GM12878 (cell line): ENCODE measurements around the gene MAPK1. TPM values are rescaled to one million over a fixed set of nuclear protein-coding genes. Genes with fewer than 3 reads are reported as not detected.

Experiments
- ATAC-seq: fragments of 200-7000 bp; cut with Tn5 transposase; 3 replicates; pipeline ENCODE4 v1.9.1; 2020; ENCODE audit warnings: mild to moderate bottlenecking, moderate library complexity
- Bru-seq: library from RNA; stranded (reverse); fragments of 400-500 nt; gene quantifications from one replicate; lab custom pipeline; 2021; lab: Mats Ljungman, UMichigan
- BruChase-seq, 2 experiments: library from RNA; stranded (reverse); fragments of 400-500 nt; gene quantifications; one replicate each; lab custom pipeline; 2021; lab: Mats Ljungman, UMichigan
- BruUV-seq: library from RNA; stranded (reverse); fragments of 400-500 nt; replicated peaks from 2 replicates; lab custom pipeline; 2021; lab: Mats Ljungman, UMichigan
- CTCF ChIA-PET: fragments of 300-600 bp; sonication (Branson Sonifier 250); formaldehyde crosslinking; extraction: SDS; loops from one replicate; lab custom pipeline; 2021; ENCODE audit warnings: inconsistent platforms; lab: Yijun Ruan, JAX
- POLR2A ChIA-PET: fragments of 350-600 bp; formaldehyde crosslinking; extraction: SDS; loops from one replicate; lab custom pipeline; 2021; ENCODE audit warnings: inconsistent platforms; lab: Charles Lee
- RAD21 ChIA-PET: fragments of 300-600 bp; sonication (Branson Sonifier 250); formaldehyde crosslinking; loops from one replicate; lab custom pipeline; 2023; ENCODE audit warnings: antibody characterized with exemption; ENCODE audit not compliant: unreplicated experiment; lab: Charles Lee
- SMC1A ChIA-PET: fragments of 300-600 bp; sonication (Branson Sonifier 250); formaldehyde crosslinking; loops from one replicate; lab custom pipeline; 2023; ENCODE audit not compliant: unreplicated experiment, uncharacterized antibody; lab: Charles Lee
- DNase-seq: peaks from one replicate; pipeline ENCODE4 v3.0.0-alpha.2; 2011; ENCODE audit warnings: low read depth, low spot score
- FAIRE-seq: peaks from 3 replicates; lab custom pipeline; 2011; peaks lifted over from hg19 to GRCh38; lab: Jason Lieb, UNC
- H2AFZ ChIP-seq: 2 replicates; pipeline ENCODE4 v1.6.0; 2011; ENCODE audit warnings: low read depth, low read length, control low read depth; ENCODE audit not compliant: control insufficient read depth
- H3K27ac ChIP-seq: 2 replicates; pipeline ENCODE4 v1.5.1; 2011; ENCODE audit warnings: control low read depth; ENCODE audit not compliant: control insufficient read depth, insufficient read depth
- H3K27me3 ChIP-seq, 2 experiments: replicated peaks in 1 of 2; 2 replicates each; pipeline versions ENCODE4 v1.6.0 to v1.6.1; 2011; ENCODE audit warnings: low read length in 1 of 2; ENCODE audit not compliant: control insufficient read depth in 2 of 2, insufficient read depth in 2 of 2
- H3K36me3 ChIP-seq, 2 experiments: 2 replicates each; pipeline ENCODE4 v1.5.1; 2011; ENCODE audit warnings: low read length in 1 of 2; ENCODE audit not compliant: control insufficient read depth in 2 of 2, insufficient read depth in 2 of 2
- H3K4me1 ChIP-seq: 2 replicates; pipeline ENCODE4 v1.6.1; 2011; ENCODE audit warnings: mild to moderate bottlenecking, low read length, moderate library complexity, mixed read lengths; ENCODE audit not compliant: control insufficient read depth, insufficient read depth
- H3K4me2 ChIP-seq: 2 replicates; pipeline ENCODE4 v1.6.0; 2011; ENCODE audit warnings: control low read depth; ENCODE audit not compliant: control insufficient read depth, insufficient read depth
- H3K4me3 ChIP-seq: fragments of 200-600 bp; sonication (generic); 2 replicates; pipeline ENCODE4 v1.5.1; 2016
- H3K79me2 ChIP-seq: 2 replicates; pipeline ENCODE4 v1.6.0; 2011; ENCODE audit warnings: low read length; ENCODE audit not compliant: control insufficient read depth, insufficient read depth
- H3K9ac ChIP-seq: 2 replicates; pipeline ENCODE4 v1.8.0; 2011; ENCODE audit warnings: low read length, control low read depth, mixed read lengths; ENCODE audit not compliant: control insufficient read depth, insufficient read depth
- H3K9me3 ChIP-seq: replicated peaks from 3 replicates; pipeline ENCODE4 v1.5.1; 2011; ENCODE audit warnings: mild to moderate bottlenecking, low read length; ENCODE audit not compliant: control insufficient read depth, insufficient read depth
- H4K20me1 ChIP-seq: 2 replicates; pipeline ENCODE4 v1.6.0; 2011; ENCODE audit not compliant: control insufficient read depth, insufficient read depth
- BCL11A ChIP-seq: IDR thresholded peaks from 2 replicates; pipeline ENCODE4 v1.6.1; 2011; ENCODE audit warnings: low read depth, low read length
- CREM ChIP-seq: IDR thresholded peaks from 2 replicates; pipeline ENCODE4 v1.6.1; 2014; ENCODE audit warnings: antibody characterized with exemption, low read depth
- ETV6 ChIP-seq, 2 experiments: fragments of 450-650 bp in 1 of 2; IDR thresholded peaks in 1 of 2; conservative IDR thresholded peaks in 1 of 2; 2 replicates each; pipeline ENCODE4 v1.6.1; 2014; ENCODE audit warnings: antibody characterized with exemption in 1 of 2, borderline replicate concordance in 1 of 2, low read depth in 1 of 2, mild to moderate bottlenecking in 1 of 2, moderate library complexity in 1 of 2
- GABPA ChIP-seq: IDR thresholded peaks from 2 replicates; pipeline ENCODE4 v1.6.1; 2014; ENCODE audit warnings: antibody characterized with exemption, low read depth, mild to moderate bottlenecking, inconsistent platforms
- KLF5 ChIP-seq: fragments of 450-650 bp; IDR thresholded peaks from 2 replicates; pipeline ENCODE4 v1.6.1; 2014; ENCODE audit warnings: mild to moderate bottlenecking; ENCODE audit not compliant: partially characterized antibody
- NR2F1 ChIP-seq: fragments of 450-650 bp; conservative IDR thresholded peaks from 2 replicates; pipeline ENCODE4 v1.6.1; 2017; ENCODE audit warnings: mild to moderate bottlenecking
- RAD51 ChIP-seq: fragments of 450-650 bp; IDR thresholded peaks from 2 replicates; pipeline ENCODE4 v1.6.1; 2016; ENCODE audit warnings: moderate library complexity, mild to moderate bottlenecking, inconsistent platforms
- SIX5 ChIP-seq: IDR thresholded peaks from 2 replicates; pipeline ENCODE4 v1.6.1; 2011; ENCODE audit warnings: mild to moderate bottlenecking, low read depth, low read length, moderate library complexity; ENCODE audit not compliant: severe bottlenecking
- SMARCA5 ChIP-seq: fragments of 450-650 bp; IDR thresholded peaks from 2 replicates; pipeline ENCODE4 v1.6.1; 2017; ENCODE audit warnings: mild to moderate bottlenecking
- ZNF687 ChIP-seq: fragments of 450-650 bp; IDR thresholded peaks from 2 replicates; pipeline ENCODE4 v1.6.1; 2017; ENCODE audit warnings: mild to moderate bottlenecking, moderate library complexity
- WGBS: methylation state at CpG from one replicate; pipeline ENCODE4 v1.1.6; 2016; ENCODE audit warnings: low lambda C conversion rate; ENCODE audit not compliant: insufficient replicate concordance, insufficient coverage; ENCODE audit errors: missing lambda C conversion rate; 5-methylcytosine and 5-hydroxymethylcytosine counted together
- in situ Hi-C: fragments of 300-500 bp; cut with MboI; formaldehyde crosslinking; loops from 9 replicates; pipeline ENCODE4 v1.14.3; 2018; ENCODE audit warnings: mixed read lengths
- intact Hi-C: fragments of 100-400 bp; cut with micrococcal nuclease; formaldehyde crosslinking; loops from one replicate; pipeline ENCODE4 v1.14.2; 2022; ENCODE audit not compliant: unreplicated experiment
- long read RNA-seq, 2 experiments: library from polyadenylated mRNA; unstranded; transcript quantifications; one replicate each; pipeline ENCODE4 v2.0.0, GENCODE V29; 2019 to 2020
- polyA minus RNA-seq, 3 experiments: library from RNA; depleted of rRNA, polyadenylated mRNA; stranded (reverse); fragments of >200 nt; gene quantifications; 2 replicates each; pipeline ENCODE4 v1.2.3, GENCODE V29; 2011
- polyA plus RNA-seq, 11 experiments: library from polyadenylated mRNA; depleted of rRNA in 4 of 11; unstranded in 6 of 11; stranded (reverse) in 5 of 11; fragments of >200 nt; fragmentation: Nextera tagmentation in 4 of 11; fragmentation: Illumina TruSeq in 1 of 11; extraction: Ambion mirVana in 4 of 11; extraction: Trizol in 1 of 11; gene quantifications; 1 replicate in 1 of 11; 2 replicates in 10 of 11; pipeline versions ENCODE4 v1.2.1 to v1.2.3, GENCODE V29; 2011 to 2016; ENCODE audit warnings: inconsistent platforms in 2 of 11, missing spikeins in 2 of 11, low read depth in 1 of 11
- total RNA-seq, 4 experiments: library from RNA; depleted of rRNA in 3 of 4; stranded (reverse); fragments of >200 nt in 3 of 4; fragmentation: Illumina TruSeq in 1 of 4; extraction: Trizol in 1 of 4; gene quantifications; 2 replicates each; pipeline versions ENCODE4 v1.2.1 to v1.2.3, GENCODE V29; 2013 to 2021
- TF ChIP-seq, protein P1 (sequence below): fragments of 450-650 bp; IDR thresholded peaks from 2 replicates; pipeline ENCODE4 v1.6.1; 2017; ENCODE audit warnings: mild to moderate bottlenecking

The MAPK1 gene
- 74.3 and 78.3 TPM in 2 replicates for total RNA-seq (2013; cell fraction: nucleolus; rRNA removed)
- total RNA-seq (2014; rRNA removed) (41.5 and 51.6 TPM in 2 replicates), total RNA-seq (2014; rRNA removed; fragmentation: Illumina TruSeq; extraction: Trizol) (53.3 and 63.6 TPM in 2 replicates), total RNA-seq (2021) (102 and 105 TPM in 2 replicates), polyA plus RNA-seq (2011; rRNA removed) (118 and 123 TPM in 2 replicates), polyA plus RNA-seq (2014; fragmentation: Illumina TruSeq; extraction: Trizol) (75.7 and 87.7 TPM in 2 replicates), polyA plus RNA-seq (2014; fragmentation: Nextera tagmentation; extraction: Ambion mirVana) (10 to 100 TPM; 12.1 to 19.3 TPM), polyA plus RNA-seq (2014; rRNA removed) (53.2 and 58.6 TPM in 2 replicates), polyA plus RNA-seq (2016; fragmentation: Nextera tagmentation; extraction: Ambion mirVana) (10 to 100 TPM in 1 of 2 experiments, 1 to 10 TPM in 1; 7.0 to 87.6 TPM), polyA minus RNA-seq (2011; rRNA and poly(A)+ RNA removed) (47.8 and 94.9 TPM in 2 replicates), Bru-seq, nascent RNA (percentile 87 among the genes with signal in this experiment), BruChase-seq, experiment 1, labeled RNA remaining after a 6-hour chase (percentile 92 among the genes with signal in this experiment), BruChase-seq, experiment 2, labeled RNA remaining after a 2-hour chase (percentile 88 among the genes with signal in this experiment)
- polyA plus RNA-seq (2011; ENCODE audit: low read depth) = 21.8 TPM
- 47.2 and 49.6 TPM in 2 replicates for polyA plus RNA-seq (2011; cell fraction: cytosol; rRNA removed)
- 34.8 and 46.6 TPM in 2 replicates for polyA plus RNA-seq (2011; cell fraction: nucleus; rRNA removed)
- 25.6 and 37.4 TPM in 2 replicates for polyA plus RNA-seq (2012)
- polyA minus RNA-seq (2011; cell fraction: cytosol; rRNA and poly(A)+ RNA removed) = 17.0 and 27.3 TPM in 2 replicates
- polyA minus RNA-seq (2011; cell fraction: nucleus; rRNA and poly(A)+ RNA removed) = 10.4 and 15.2 TPM in 2 replicates
- long read RNA-seq, experiment 1, full-length matches to known transcripts = 2 of 8 reads
- long read RNA-seq, experiment 1, partial matches to known transcripts = 1 of 8 reads
- long read RNA-seq, experiment 1, other reads (novel, unspliced or antisense) = 5 of 8 reads
- long read RNA-seq, experiment 2, full-length matches to known transcripts = 3 of 44 reads
- long read RNA-seq, experiment 2, partial matches to known transcripts = 4 of 44 reads
- long read RNA-seq, experiment 2, other reads (novel, unspliced or antisense) = 37 of 44 reads

GRCh38 chr22:21867528-21868266 is at the start of gene MAPK1:
Gene MAPK1 (minus strand): TSS chr22:21867645. CDS start chr22:21867440, 205 bp downstream.
- intact Hi-C loops = loop anchor here (2.0 to 5.0 kb wide), 3 partner anchors 35 to 70 kb away; no protein-coding TSS in a partner anchor
- peaks cover 44% of the 10 kb centered on the region for H3K79me2 ChIP-seq
- under 1% methylated on average over 37 of the region's 74 CpGs for WGBS
- peak within 1 kb of the TSS; percentile 83 for H3K4me2 ChIP-seq
- H3K36me3 ChIP-seq = no peaks in the 10 kb centered on the region
- ChIA-PET POLR2A (interaction anchor here (0.7 to 1.0 kb wide), 4 partner anchors 10 to 134 kb away, joined by 3 to 4 read pairs (median 3); no protein-coding TSS in a partner anchor), CTCF (interaction anchor here (1.7 kb wide), 1 partner anchor 105 kb away, joined by 7 read pairs; no protein-coding TSS in a partner anchor), SMC1A (interaction anchor here (1.2 to 2.6 kb wide), 4 partner anchors 10 to 106 kb away, joined by 3 to 9 read pairs (median 6); no protein-coding TSS in a partner anchor), RAD21 (interaction anchor here (0.6 to 3.0 kb wide), 5 partner anchors 10 to 138 kb away, joined by 3 to 18 read pairs (median 4); no protein-coding TSS in a partner anchor)
- H4K20me1 ChIP-seq = no peaks in the 10 kb centered on the region; the same call in none of the 2 replicates
- peak within 1 kb of the TSS; percentile 70 for H3K4me3 ChIP-seq
- in situ Hi-C loops = no loop called here
- FAIRE-seq (peak; percentile 96), DNase-seq (peak; percentile 97), ATAC-seq (peak; percentile 93)
- peak within 1 kb of the TSS; percentile 83 for H2AFZ ChIP-seq
- no peaks in the 10 kb centered on the region for H3K27me3 ChIP-seq
- H3K9ac ChIP-seq = peak within 1 kb of the TSS; percentile 98
- peaks cover 12% of the 10 kb centered on the region for H3K4me1 ChIP-seq
- BruUV-seq = no TSS peak
- H3K27ac ChIP-seq = peak within 1 kb of the TSS; percentile 97
- peaks cover 3% of the 10 kb centered on the region for H3K9me3 ChIP-seq
- no peak for TF ChIP-seq GABPA
- TF ChIP-seq BCL11A = 0 out of 2 replicates have a peak, but pooled peaks have one; percentile 22
- peak; percentile 88 for TF ChIP-seq KLF5
- TF ChIP-seq ZNF687 = peak; percentile 34; the same call in 1 of the 2 replicates
- peak; percentile 77 for TF ChIP-seq RAD51
- no peak for TF ChIP-seq SIX5
- TF ChIP-seq NR2F1 = peak; percentile 88
- TF ChIP-seq, protein P1, sequence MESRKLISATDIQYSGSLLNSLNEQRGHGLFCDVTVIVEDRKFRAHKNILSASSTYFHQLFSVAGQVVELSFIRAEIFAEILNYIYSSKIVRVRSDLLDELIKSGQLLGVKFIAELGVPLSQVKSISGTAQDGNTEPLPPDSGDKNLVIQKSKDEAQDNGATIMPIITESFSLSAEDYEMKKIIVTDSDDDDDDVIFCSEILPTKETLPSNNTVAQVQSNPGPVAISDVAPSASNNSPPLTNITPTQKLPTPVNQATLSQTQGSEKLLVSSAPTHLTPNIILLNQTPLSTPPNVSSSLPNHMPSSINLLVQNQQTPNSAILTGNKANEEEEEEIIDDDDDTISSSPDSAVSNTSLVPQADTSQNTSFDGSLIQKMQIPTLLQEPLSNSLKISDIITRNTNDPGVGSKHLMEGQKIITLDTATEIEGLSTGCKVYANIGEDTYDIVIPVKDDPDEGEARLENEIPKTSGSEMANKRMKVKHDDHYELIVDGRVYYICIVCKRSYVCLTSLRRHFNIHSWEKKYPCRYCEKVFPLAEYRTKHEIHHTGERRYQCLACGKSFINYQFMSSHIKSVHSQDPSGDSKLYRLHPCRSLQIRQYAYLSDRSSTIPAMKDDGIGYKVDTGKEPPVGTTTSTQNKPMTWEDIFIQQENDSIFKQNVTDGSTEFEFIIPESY = no peak
- TF ChIP-seq CREM = peak; percentile 82
- peak in 1 of 2 experiments; percentile 46; a peak in 1 of 4 replicates for TF ChIP-seq ETV6 (conservative IDR thresholded peaks at IDR 0.05 in 1 of 2, IDR thresholded peaks at IDR 0.05 in 1 of 2; ENCODE audit: borderline replicate concordance in 1 of 2, low read depth in 1 of 2)
- TF ChIP-seq SMARCA5 = peak; percentile 100
